Measurements from ENCODE around the gene MRPL55. TPM values are rescaled to one million over a fixed set of nuclear protein-coding genes. Genes with fewer than 3 reads are reported as not detected.

The MRPL55 gene
- polyA plus RNA-seq, 1 experiment = 80.8 TPM

DNA sequence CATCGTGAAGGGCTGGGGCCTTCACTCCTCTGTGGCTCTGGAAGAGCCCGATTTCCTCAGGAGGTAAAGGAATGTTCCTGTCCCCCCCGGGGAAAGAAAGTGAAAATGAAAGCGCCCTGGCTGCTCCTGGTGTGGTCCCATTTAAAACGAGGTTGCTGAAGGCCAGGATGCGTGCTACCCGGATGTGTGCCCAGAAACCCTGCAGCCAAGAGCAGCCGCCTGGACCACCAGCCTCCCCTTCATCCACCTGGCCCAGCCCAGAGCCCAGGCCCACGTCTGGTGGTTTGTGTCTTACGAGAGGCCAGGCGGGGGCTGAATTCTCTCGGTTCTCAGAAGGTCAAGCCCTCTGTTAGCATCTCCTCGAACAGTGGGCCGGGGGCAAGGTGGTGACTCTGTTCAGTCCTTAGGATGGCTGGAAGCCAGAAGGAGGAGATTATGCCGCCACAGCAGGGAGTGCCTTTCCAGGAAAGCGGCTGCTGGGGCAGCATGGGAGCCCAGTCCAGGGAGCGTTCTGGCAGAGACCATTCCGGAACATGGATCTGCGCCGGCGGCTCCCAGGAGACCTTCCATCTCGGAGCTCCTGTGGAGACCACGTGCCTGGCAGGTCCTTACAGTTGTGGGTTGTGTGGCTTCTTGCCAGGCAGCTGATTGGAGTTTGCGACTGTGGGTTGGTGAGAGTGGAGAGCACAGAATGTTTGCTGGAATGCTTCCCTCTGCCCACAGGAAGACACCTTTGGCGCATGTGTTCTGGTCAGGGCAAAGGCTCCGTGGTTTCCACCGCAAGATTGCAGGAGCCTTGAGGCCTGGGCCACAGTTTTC, 32.3 kb upstream of the MRPL55 start:
- H3K36me3 ChIP-seq (ENCODE audit: control insufficient read depth, insufficient read depth, low read length) = peaks cover 14% of the 10 kb centered on the region
- no peak for DNase-seq (ENCODE audit: low read depth)
- CTCF ChIA-PET = interaction anchor here (1.0 kb wide), 1 partner anchor 24 kb away, joined by 3 read pairs; no protein-coding TSS in a partner anchor

DNA sequence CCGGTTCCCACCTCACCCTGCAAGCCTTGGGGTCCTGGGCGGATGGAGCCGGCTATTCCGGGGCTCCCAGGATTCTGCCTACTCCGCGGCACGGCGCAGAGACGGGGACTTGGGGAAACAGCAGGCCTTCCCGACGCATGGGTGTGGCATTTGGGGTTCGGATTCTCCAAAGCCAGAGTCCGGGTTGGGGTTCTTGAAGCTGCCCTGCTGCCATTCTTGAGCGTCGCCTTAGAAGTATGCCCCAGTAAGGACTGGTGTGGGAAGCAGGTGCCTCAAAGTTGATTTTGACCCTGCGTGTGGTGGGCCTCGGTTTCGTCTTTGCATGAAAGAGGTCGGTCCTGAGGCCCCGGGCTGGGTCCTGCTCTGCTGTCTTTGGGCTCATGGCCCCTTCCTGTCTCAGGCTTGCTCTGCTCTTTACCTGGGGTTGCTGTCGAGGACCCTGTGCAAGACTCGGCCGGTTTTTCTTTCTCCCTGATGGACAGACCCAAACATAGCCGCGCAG, 31.7 kb upstream of the MRPL55 start:
- TF ChIP-seq CTCF (IDR thresholded peaks at IDR 0.05; ENCODE audit: insufficient read depth, low read depth, low read length) = no peak
- ChIA-PET POLR2A (no interaction called here), CTCF (interaction anchor here (1.0 kb wide), 2 partner anchors 11 to 25 kb away, joined by 3 to 4 read pairs; partner anchors contain the start of gene IBA57)
- no peak for DNase-seq (ENCODE audit: low read depth)
- Histone ChIP-seq H3K36me3 (ENCODE audit: control insufficient read depth, insufficient read depth, low read length) (peaks cover 12% of the 10 kb centered on the region), H3K4me3 (ENCODE audit: low read depth, low read length) (peak overlapping the region; percentile 98), H3K27me3 (ENCODE audit: control insufficient read depth, insufficient read depth, low read length) (peaks cover 3% of the 10 kb centered on the region)

More for the DNA sequence above, 32.3 kb upstream of the MRPL55 start:
- peaks cover 3% of the 10 kb centered on the region for H3K27me3 ChIP-seq (ENCODE audit: control insufficient read depth, insufficient read depth, low read length)
- H3K4me3 ChIP-seq (ENCODE audit: low read depth, low read length) = peak overlapping the region; percentile 98
- no peak for TF ChIP-seq CTCF (IDR thresholded peaks at IDR 0.05; ENCODE audit: insufficient read depth, low read depth, low read length)
- POLR2A ChIA-PET = interaction anchor here (0.7 kb wide), 1 partner anchor 25 kb away, joined by 3 read pairs; no protein-coding TSS in a partner anchor

- POLR2A ChIA-PET = no interaction called here
- CTCF ChIA-PET = interaction anchor here (1.0 to 1.6 kb wide), 3 partner anchors 9 to 25 kb away, joined by 3 to 5 read pairs (median 4); partner anchors contain the start of gene IBA57
- TF ChIP-seq CTCF (IDR thresholded peaks at IDR 0.05; ENCODE audit: insufficient read depth, low read depth, low read length) = 0 out of 2 replicates have a peak, but pooled peaks have one; percentile 23
- H3K36me3 ChIP-seq (ENCODE audit: control insufficient read depth, insufficient read depth, low read length) = peaks cover 8% of the 10 kb centered on the region
- H3K27me3 ChIP-seq (ENCODE audit: control insufficient read depth, insufficient read depth, low read length) = peaks cover 3% of the 10 kb centered on the region
- peak; percentile 98 for DNase-seq (ENCODE audit: low read depth)
- peak within 1 kb of the TSS; percentile 98 for H3K4me3 ChIP-seq (ENCODE audit: low read depth, low read length)
Measured at GRCh38 chr1:228139931-228140723, 31.0 kb upstream of the MRPL55 start, which contains the start of gene GUK1. Gene GUK1, plus strand, starts transcription at chr1:228140279. Its CDS starts 24 bp downstream, at chr1:228140303.

DNA sequence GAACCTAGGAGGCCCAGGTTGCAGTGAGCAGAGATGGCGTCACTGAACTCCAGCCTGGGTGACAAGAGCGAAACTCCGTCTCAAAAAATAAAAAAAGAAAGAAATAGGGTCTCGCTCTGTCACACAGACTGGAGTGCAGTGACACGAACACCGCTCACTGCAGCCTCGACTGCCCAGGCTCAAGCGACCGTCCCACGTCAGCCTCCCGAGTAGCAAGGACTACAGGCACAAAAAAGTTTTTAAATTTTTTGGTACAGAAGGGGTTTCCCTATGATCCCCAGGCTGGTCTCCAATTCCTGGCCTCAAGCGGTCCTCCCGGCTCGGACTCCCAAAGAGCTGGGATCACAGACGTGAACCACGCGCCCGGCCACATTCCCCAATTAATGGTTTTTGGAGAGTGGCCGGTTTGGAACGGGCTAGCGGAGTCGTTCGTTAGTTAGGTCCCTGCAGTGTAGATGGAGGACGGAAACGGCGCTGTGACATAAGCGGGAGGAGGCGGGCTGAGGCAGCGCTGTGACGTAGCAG, 30.4 kb upstream of the MRPL55 start:
- ChIA-PET CTCF (interaction anchor here (1.6 kb wide), 1 partner anchor 9 kb away, joined by 5 read pairs; no protein-coding TSS in a partner anchor), POLR2A (no interaction called here)
- DNase-seq (ENCODE audit: low read depth) = no peak
- peaks cover 8% of the 10 kb centered on the region for H3K36me3 ChIP-seq (ENCODE audit: control insufficient read depth, insufficient read depth, low read length)
- H3K4me3 ChIP-seq (ENCODE audit: low read depth, low read length) = peak overlapping the region; percentile 98
- peaks cover 8% of the 10 kb centered on the region for H3K27me3 ChIP-seq (ENCODE audit: control insufficient read depth, insufficient read depth, low read length)
- no peak for TF ChIP-seq CTCF (IDR thresholded peaks at IDR 0.05; ENCODE audit: insufficient read depth, low read depth, low read length)
